ENCODE data around the gene EIF3B.
"Not testable (repeated sequence)": the region's sequence is repeated elsewhere in the genome, so short reads cannot be mapped to it uniquely, and the experiment has no call there.

The EIF3B gene

DNA sequence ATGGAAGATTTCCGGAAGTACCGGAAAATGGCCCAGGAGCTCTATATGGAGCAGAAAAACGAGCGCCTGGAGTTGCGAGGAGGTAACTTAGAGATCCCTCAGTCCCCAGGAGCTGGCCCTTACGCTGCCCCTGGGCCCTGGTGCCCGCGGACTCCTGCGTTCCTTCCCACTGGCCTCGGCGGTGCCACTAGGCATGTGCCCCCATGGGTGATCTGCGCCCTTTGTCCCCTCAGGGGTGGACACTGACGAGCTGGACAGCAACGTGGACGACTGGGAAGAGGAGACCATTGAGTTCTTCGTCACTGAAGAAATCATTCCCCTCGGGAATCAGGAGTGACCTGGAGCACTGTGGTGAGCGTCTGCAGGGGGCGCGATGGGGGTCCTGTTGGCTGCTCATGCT, 24.5 kb downstream of the EIF3B start:
- no peak for DNase-seq

GRCh38 chr7:2379821-2380450, 25.3 kb downstream of the EIF3B start:
- no peak for DNase-seq

DNA sequence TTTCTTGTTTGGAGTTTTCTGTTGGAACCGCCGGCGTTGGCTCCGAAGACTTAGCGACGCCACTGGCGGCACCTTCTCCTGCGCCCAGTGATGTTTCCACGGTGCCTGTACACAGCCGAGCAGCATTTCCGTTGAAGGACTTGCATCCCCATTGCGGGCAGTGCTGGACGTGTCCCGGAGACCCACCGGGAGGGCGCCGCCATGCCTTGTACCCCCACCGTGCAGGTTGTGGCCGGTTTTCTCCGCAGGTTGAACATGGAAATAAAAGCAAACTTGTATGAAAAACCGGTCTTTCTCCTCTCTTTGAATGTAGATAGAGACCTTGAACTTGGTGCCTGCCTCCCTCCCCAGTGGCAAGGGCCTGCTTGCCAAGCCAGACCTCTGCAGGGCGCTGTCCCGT, 25.8 kb downstream of the EIF3B start:
- DNase-seq, result no peak

DNA sequence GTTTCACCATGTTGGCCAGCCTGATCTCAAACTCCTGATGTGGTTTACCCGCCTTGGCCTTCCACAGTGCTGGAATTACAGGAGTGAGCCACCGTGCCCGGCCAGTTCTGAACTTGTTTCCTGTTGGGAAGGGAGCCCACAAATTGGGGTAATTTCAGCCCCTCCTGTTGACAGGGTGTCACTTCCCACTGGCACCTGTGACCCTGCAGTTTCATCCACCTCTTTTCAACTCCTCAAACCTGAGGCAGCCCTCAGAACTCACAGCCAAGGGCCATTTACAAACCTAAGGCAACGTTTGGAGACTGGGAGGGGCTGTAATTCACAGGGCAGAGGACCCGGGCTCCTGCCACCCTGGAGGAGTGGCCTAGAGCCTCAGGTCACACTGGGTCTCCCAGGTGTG, 26.6 kb downstream of the EIF3B start:
- no peak for DNase-seq

GRCh38 chr7:2381881-2382509, 27.4 kb downstream of the EIF3B start:
- DNase-seq, result no peak

DNA sequence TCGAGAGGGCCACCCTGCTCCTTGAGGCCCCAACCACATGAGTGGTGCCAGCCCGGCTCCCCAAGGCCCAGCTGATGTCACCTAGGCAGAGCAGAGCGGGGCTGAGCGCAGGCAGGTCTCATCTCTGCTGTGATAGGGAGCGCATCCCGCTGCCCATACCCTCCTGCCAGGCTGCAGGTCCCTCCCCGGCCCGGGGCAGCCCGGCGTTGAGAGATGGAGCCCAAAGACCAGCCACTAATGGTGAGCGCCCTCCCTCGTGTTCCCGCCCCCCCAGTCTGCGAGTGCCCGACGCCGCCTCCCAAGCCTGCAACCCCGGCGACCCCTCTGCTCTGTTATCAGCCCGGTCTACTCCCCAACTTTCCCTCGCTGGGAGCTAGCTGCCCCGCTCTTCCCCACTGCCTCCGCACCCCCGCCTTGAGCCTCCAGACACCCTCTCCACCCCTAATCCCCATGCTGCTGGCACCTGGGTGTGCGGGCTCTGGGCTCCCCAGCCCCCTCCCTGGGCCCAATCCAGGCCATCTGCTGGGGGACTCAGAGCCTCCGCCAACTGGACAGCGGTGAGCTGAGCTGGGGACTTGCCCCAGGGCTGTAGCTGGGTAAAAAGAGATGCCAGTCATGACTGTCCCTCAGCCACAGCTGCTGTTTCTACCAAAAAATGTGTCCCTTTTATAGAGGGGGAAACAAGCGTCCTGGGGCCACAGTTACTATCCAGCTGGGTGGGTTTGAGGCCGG, 29.1 kb downstream of the EIF3B start:
- DNase-seq, result no peak

GRCh38 chr7:2384354-2385243, 30.0 kb downstream of the EIF3B start:
- no peak for DNase-seq

GRCh38 chr7:2386122-2386521, 31.5 kb downstream of the EIF3B start:
- DNase-seq, result not testable (repeated sequence)

DNA sequence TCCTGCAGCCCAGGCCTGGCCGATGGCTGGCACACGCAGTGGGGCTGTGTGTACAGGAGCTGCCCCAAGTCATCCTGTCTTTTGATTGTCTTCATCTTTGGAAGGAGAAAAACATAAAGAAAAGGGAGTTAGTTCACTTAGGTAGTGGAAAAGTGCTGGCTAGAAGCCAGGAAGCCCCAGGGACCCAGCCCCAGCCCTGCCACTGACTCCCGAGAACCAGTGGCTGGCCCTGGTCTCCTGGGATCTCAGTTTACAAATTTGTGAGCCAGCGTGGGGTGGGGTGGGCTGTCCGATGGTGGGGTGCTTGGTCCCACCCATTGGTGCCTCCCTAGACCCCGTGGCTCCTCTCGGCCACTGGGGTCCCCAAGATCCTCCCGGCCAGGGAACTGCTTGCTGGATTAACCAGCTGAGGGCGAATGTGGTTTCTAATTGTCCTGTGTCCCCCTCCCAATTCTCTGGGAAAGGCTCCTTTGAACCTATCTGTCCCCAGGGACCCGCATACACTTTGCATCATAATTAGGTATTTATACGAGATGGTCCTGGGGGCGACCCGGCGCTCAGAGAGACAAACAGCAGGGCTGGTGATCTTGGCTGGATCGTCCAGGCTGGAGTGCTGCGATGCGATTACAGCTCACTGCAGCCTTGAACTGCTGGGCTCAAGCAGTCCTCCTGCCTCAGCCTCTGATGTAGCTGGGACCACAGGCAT, 32.5 kb downstream of the EIF3B start:
- no peak for DNase-seq

GRCh38 chr7:2387897-2388636, 33.4 kb downstream of the EIF3B start:
- no peak for DNase-seq

- no peak for DNase-seq
These were observed 34.0 kb downstream of the EIF3B start for GRCh38 chr7:2388637-2388954.

DNA sequence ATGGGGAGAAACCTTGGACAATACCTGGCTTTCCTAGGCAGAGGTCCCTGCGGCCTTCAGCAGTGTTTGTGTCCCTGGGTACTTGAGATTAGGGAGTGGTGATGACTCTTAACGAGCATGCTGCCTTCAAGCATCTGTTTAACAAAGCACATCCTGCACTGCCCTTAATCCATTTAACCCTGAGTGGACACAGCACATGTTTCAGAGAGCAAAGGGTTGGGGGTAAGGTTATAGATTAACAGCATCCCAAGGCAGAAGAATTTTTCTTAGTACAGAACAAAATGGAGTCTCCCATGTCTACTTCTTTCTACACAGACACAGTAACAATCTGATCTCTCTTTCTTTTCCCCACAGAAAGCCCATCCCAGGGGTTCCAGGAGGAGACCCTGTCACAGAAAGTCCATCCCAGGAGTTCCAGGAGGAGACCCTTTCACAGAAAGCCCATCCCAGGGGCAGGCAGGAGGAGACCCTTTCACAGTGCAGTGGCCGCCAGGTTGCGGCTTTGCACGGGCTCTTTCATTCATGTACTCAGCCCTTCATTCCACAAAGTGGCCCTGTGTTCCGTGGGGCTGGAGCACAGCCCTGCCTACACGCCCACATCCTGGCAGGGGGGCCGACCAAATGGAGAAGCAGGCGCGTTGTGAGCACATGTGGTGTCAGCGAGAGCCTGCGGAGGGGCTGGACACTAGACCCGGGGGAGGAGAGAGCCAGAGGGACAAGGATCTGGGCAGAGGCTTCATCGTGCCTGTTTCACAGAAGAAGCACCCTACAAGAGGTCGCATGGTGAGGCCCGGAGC, 35.6 kb downstream of the EIF3B start:
- not testable (repeated sequence) for DNase-seq

- no peak for DNase-seq
These were observed 39.1 kb downstream of the EIF3B start for GRCh38 chr7:2393706-2394105.

GRCh38 chr7:2394566-2395082, 40.0 kb downstream of the EIF3B start:
- DNase-seq, result no peak

- no peak for DNase-seq
These were observed 43.9 kb downstream of the EIF3B start for GRCh38 chr7:2398506-2398905.

- DNase-seq, result peak; percentile 72
These were observed 45.4 kb downstream of the EIF3B start for GRCh38 chr7:2399848-2400587.

- no peak for DNase-seq
These were observed 48.0 kb downstream of the EIF3B start for GRCh38 chr7:2402687-2403013.

DNA sequence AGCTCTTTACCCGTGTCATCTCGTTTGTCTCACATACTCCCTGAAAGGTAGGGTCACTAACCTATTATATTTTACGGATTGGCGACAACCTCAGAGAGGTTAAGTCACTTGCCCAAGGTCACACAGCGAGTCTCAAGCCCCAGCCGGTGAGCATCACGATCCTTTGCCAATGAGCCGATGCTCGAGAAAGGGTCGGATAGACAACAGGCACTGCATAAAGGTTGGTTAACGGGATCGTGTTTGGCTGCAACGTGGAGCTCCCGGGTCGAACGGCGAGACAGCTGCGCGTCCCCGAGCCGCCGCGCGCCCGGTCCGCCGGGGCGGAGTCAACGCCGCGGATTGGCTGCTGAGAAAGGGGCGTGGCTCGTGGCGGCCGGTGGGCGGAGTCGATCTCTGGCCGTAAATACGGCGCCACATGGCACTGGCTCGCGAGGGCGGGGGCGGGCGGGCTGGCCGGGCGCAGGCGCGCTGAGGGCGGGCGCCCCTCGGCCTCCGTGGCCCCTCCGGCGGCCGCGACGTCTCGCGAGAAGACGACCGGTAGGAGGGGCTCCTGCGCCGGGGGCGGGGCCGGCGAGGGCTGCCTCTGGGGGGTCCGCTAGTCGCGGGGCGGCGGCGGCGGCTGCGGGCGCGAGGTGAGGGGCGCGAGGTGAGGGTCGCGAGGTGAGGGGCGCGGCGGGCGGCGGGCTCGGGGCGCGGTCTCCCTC, 48.5 kb downstream of the EIF3B start, which contains the start of gene CHST12:
Gene CHST12, plus strand, starts transcription at position 598 of the 704 bp plus-strand sequence. CDS start 29,029 bp downstream, outside the sequence.
- DNase-seq, result peak; percentile 59

All from DMS79 (cell line).